Occipital lobe (tissue), 2 donors: Measurements from ENCODE around the gene SHANK2. TPM values are rescaled to one million over a fixed set of nuclear protein-coding genes. Genes with fewer than 3 reads are reported as not detected.
"Not testable (repeated sequence)": the region's sequence is repeated elsewhere in the genome, so short reads cannot be mapped to it uniquely, and the experiment has no call there.

Source experiments
- DNase-seq: peaks from one replicate; lab custom pipeline; 2025; lab: John Stamatoyannopoulos, UW
- total RNA-seq: library from RNA; depleted of rRNA; stranded (reverse); fragments of >200 nt; gene quantifications from one replicate; pipeline ENCODE4 v1.2.3, GENCODE V29; 2014

SHANK2 gene
- total RNA-seq, 1 donor from 2014 or later, result 47.1 TPM

- DNase-seq, result no peak
These were observed 6.6 kb downstream of the SHANK2 start for GRCh38 chr11:71245601-71246391.

- no peak for DNase-seq
These were observed 8.1 kb downstream of the SHANK2 start for GRCh38 chr11:71244116-71244810.

- DNase-seq, result no peak
These were observed 10.0 kb downstream of the SHANK2 start for GRCh38 chr11:71242391-71242790.

- DNase-seq, result no peak
These were observed 10.6 kb downstream of the SHANK2 start for GRCh38 chr11:71241721-71242259.

GRCh38 chr11:71240865-71241691 lies 11.3 kb downstream of the SHANK2 start:
- no peak for DNase-seq

GRCh38 chr11:71240061-71240690 lies 12.2 kb downstream of the SHANK2 start:
- DNase-seq, result no peak

- DNase-seq, result no peak
These were observed 12.8 kb downstream of the SHANK2 start for GRCh38 chr11:71239581-71239980.

GRCh38 chr11:71238941-71239340 lies 13.4 kb downstream of the SHANK2 start:
- DNase-seq, result no peak

GRCh38 chr11:71238285-71238875 lies 14.0 kb downstream of the SHANK2 start:
- no peak for DNase-seq

- no peak for DNase-seq
These were observed 14.5 kb downstream of the SHANK2 start for GRCh38 chr11:71237853-71238252.

- no peak for DNase-seq
These were observed 15.4 kb downstream of the SHANK2 start for GRCh38 chr11:71236836-71237475.

GRCh38 chr11:71235719-71236118 lies 16.7 kb downstream of the SHANK2 start:
- no peak for DNase-seq

GRCh38 chr11:71233896-71234852 lies 18.2 kb downstream of the SHANK2 start:
- not testable (repeated sequence) for DNase-seq

- DNase-seq, result no peak
These were observed 20.0 kb downstream of the SHANK2 start for GRCh38 chr11:71232364-71232763.

GRCh38 chr11:71228961-71229360 lies 23.4 kb downstream of the SHANK2 start:
- DNase-seq, result no peak

- no peak for DNase-seq
These were observed 25.2 kb downstream of the SHANK2 start for GRCh38 chr11:71227058-71227659.

GRCh38 chr11:71223671-71224660 lies 28.4 kb downstream of the SHANK2 start:
- no peak for DNase-seq

- no peak for DNase-seq
These were observed 29.3 kb downstream of the SHANK2 start for GRCh38 chr11:71223081-71223405.
